Activated CD4-positive, alpha-beta T cell treated with anti-CD3 and anti-CD28 coated beads, Interleukin-2, Interleukin-4, amounts not matched to agents 100 ng/mL and 50 ng/mL, durations not matched to agents 16 hours and 8 hours (primary cell): ENCODE measurements around the gene MOBP.
"Not testable (repeated sequence)": the region's sequence is repeated elsewhere in the genome, so short reads cannot be mapped to it uniquely, and the experiment has no call there.

Experiments used
- DNase-seq: peaks from one replicate; pipeline ENCODE4 v3.0.0-alpha.2; 2020; ENCODE audit warnings: low spot score

The MOBP gene

DNA sequence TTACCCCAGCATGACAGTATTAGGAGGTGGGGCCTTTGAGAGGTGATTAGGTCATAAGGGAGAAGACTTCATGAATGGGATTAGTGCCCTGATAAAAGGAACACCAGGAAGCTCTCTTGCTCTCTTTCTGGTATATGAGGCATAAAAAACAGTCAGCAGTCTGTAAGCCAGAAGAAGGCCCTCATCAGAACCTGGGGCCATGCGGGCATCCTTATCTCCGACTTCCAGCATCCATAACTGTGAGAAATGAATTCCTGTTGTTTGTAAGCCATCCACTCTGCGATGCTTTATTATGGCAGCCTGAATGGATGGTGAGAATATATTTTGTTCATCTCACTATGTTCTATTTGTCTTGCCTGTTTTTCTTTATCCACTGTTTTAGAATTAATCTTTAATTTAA is 17.7 kb upstream of the MOBP start:
- DNase-seq, result no peak

DNA sequence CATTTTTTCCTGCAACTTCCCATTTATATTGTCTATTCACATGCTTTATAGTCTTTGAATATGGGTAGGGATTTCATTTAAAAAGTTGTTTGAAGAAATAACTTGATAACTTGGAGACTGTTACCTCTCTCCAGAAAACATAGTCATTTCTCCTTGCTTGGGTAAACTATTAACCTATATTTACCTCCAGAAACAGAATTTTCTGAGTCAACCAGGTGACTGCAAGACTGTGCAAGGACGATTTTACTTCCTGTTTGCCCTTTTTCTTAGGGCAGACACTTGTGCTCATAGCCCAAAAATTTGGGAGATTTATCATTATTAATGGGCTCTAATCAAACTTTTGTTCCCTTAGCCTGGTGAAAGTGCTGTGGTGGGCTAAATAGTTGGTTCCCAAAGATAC is 14.3 kb upstream of the MOBP start:
- no peak for DNase-seq

DNA sequence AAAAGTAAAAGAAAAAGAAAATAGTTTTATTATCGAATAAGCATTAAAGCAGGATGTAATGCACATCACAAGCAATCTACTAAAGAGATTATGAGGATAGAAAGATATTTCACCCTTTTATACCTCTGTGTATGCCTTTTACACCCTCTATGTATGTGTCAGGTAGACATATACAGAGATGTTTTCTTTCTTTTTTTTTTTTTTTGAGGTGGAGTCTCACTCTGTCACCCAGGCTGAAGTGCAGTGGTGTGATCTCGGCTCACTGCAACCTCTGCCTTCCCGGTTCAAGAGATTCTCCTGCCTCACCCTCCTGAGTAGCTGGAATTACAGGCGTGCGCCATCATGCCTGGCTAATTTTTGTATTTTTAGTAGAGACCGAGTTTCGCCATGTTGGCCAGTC is 13.6 kb upstream of the MOBP start:
- DNase-seq, result not testable (repeated sequence)

DNA sequence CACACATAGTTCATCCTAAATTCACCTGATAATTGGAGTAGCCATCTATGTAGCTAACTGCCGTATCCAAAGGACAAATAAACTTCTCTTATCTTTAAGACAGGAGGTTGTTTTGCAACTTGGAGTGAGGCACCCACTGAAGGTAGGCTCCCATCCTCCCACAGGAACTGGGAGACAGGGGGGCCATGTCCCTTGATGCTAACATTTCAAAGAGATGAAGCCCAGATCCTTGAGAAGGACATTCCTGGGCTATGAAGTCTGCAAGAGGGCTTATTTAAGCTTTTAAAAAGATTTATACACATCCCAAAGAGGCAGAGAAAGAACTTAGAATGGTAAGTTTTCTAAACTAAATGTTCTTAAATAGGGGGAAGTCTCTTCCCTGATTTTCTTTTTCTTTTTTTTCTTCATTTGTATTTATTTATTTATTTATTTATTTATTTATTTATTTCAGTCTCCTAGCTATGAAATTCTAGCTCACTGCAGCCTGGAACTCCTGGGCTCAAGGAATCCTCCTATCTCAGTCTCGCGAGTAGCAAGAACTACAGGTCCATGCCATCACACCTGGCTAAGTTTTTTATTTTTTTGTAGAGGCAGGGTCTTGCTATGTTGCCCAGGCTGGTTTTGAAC is 12.8 kb upstream of the MOBP start:
- DNase-seq, result no peak

DNA sequence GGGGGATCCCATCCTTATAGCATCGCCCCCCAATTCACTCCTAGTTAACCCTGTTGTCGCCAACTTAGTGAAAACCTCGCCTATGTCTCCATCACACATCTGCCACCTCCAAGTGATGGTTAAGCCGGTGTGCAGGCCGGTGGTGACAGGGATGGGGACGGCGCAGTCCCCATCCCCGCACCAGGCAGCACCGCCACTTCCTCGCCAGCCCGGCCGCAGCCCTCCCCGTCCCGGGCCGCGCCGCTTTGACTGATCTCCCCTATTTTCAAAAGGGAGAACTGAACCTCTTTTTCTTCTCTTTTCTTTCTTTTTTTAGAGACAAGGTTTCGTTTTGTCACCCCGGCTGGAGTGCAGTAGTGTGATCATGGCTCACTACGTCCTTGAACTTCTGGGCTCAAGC is 11.3 kb upstream of the MOBP start:
- no peak for DNase-seq

DNA sequence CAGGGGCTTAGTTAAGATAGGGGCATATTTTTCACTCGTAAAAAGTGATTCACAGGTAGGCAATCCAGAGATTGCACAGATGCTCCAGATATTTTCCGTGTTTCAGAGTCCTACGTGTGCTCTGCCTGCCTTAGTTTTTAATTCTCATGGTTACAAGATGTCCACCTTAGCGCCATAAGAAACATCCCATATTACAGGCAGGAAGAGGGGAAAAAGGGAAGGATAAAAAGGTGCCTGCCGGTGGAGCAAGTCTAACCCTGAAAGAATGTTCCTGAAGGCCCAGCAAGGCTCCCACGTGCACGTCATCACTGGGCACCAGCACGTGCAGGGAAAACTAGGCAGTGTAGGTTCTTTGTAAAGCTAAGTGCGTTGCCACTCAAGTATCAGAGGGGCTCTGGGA is 10.1 kb upstream of the MOBP start:
- DNase-seq, result no peak

DNA sequence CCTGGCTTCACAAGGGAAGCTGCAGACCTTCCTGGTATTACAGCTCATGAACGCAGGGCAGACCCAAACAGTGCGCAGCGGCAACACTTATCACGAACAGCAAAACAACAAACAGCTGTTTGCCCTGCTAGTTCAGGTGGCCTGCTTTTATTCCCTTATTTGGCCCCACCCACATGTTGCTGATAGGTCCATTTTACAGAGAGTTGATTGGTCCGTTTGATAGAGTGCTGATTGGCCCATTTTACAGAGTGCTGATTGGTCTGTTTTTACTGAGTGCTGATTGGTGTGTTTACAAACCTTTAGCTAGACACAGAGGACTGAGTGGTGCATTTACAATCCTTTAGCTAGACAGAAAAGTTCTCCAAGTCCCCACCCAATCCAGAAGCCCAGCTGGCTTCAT is 8.9 kb upstream of the MOBP start:
- not testable (repeated sequence) for DNase-seq

DNA sequence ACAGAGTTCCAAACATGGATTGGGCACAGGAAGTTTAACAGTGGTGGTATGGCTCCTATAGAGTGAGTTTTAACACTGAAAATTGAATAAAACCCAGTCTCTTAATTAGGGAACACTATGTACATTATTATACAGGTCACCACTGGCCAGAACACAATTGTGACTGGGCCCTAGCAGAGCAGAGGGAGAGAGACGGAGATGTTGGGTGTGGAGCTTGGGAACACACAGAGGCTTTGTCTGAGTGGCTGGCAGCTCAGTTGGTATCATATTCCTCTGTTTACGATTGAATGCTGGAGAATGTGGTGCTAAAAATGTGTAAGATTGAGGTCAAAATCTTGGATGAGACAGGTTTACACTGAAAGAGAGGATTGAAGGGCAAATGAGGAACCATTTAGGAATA is 6.8 kb upstream of the MOBP start:
- DNase-seq, result no peak

DNA sequence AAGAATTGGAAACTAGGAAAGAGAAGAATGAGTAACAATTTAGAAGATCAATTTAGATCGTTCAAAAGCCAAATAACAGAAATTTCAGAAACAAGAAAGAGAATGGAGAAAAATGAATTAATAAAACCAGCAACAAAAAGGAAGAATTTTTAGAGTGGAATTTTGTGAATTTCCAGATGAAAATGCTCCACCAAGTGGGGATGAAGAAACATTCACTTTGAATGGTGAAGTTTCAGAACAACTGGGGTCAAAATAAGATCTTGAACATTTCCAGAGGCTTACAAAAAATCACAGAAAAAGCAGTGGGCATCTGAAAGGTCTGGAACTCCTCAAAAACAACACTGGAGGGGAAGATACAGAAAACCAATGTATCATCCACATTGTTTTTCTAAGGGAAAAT is 4.2 kb upstream of the MOBP start:
- no peak for DNase-seq

DNA sequence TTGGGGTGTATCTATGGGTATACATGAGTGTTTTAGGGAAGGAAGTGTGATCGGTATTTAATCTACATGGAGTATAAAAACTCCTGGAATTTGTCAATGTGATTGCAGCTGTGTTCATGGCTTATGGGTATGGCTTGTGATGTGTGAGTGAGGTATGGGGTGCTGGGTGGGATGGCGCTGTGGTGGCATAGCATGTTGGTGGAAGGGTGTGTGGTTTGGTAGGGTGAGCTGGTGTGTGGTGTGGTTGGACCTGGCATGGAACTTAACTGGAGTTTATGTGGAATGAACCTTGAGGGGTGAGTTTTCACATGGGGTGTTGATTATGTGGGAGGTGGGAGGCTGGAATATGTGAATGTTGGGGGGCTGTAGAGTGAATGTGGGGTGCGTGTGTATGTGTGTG is 492 bp upstream of the MOBP start:
- no peak for DNase-seq

DNA sequence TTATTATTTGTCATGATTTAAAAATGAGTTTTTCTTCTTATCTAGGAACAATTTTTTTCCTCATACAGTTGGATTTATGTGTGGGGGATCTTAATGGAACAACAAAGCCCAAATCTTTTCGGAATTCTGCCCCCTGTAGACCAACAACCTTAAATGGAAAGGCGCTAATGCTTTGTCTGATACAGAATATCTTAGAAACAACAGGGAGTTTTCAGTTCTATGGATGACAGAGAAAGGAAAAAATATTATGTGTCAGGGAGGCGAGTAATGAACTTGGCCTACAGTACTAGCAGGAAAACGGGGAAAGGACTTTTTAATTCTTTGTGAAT is 592 bp downstream of the MOBP start:
- DNase-seq, result no peak

DNA sequence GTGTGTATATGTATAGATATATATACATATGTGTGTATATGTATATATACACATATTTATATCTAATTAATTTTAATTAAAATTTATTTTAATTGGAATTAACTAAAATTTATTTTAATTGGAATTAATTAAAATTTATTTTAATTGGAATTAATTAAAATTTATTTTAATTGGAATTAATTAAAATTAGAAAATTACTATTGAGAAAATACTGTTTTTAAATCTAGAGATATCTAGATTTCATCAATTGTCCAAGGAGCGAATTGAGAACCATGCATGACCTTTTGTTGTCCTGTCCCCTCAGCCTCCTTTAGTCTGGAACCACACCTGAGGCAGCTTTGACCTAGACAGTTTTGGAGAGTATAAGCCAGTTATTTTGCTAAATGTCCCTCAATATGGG is 1.8 kb downstream of the MOBP start:
- DNase-seq, result no peak

DNA sequence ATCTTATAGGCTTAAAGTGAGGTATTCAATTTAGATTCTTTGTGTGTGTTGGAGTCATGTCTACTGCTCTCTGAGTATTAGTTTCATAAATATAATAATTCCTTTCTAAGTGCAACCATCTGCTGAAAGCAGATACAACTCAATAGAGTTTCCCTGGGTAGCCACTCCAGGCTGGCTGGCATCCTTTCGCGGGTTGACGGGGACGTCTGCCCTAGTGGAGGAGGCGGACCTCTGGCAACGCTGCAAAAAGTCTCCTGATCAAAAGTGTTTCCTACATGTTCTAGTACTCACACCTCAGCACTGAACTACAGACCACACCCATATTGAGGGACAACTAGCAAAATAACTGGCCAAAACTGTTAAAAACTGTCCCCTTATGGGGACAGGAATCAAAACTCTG is 2.5 kb downstream of the MOBP start:
- DNase-seq, result no peak

DNA sequence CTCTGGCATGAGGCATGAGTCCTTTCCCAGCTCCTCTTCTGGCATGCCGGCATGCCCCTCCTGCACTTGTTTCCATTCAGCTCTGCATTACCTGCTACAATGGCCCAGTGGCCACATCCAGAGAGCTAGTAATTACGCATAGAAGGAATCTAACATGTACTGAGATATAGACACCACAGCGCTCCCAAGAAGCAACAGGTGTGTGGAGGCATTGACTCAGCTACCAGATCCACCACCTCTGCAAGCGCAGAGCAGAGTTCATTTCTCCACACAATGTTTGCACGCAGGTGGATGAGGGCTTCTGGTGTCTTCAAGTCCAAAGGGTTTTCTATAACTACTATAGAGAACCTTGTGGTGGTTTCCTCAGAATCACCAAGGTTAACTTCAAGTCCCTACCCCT is 4.2 kb downstream of the MOBP start:
- no peak for DNase-seq

DNA sequence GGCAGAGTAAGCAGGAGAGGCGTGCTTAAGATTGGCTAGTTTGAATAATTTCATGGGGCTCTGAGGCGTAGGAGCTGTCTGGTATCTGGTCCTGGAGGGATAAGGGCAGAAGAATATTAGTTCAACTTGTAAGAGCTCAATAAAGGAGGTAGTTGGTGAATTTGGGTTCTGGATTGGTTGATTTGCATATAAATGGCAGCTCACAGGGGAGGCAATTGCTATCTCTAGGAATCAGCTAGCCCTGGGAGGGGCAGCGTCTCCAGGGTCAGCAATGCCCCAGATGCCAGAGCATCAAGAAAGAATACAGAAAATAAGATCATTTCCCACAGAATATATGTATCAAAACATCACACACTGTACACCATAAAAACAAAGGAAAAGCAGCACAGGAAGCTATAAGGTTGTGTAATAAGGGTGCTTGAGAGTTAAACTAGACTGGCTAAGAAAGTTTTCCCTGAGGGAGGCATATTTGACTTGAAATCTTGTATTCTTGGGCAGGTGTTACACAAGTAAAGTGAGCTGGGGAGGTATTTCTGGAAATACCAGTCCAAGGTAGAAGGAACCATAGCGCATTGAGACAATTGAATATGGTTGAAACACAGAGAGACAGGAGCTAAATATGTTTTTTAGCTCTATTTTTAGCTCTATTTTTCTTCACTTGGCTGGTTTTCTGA is 6.1 kb downstream of the MOBP start:
- DNase-seq, result no peak

DNA sequence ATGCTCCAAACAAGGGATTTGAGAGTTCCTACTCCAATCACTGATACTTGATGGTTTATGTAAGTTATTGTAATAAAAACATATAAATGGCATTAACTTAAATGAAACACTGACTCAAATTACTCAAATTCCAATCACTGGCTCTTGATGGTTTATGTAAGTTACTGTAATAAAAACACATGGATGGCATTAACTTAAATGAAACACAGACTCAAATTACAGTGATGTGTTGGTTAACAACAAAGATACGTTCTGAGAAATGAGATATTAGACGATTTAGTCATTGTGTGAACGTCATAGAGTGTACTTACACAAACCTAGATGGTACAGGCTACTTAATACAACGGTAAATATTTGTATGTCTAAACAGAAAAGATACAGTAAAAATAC is 6.6 kb downstream of the MOBP start:
- DNase-seq, result no peak

DNA sequence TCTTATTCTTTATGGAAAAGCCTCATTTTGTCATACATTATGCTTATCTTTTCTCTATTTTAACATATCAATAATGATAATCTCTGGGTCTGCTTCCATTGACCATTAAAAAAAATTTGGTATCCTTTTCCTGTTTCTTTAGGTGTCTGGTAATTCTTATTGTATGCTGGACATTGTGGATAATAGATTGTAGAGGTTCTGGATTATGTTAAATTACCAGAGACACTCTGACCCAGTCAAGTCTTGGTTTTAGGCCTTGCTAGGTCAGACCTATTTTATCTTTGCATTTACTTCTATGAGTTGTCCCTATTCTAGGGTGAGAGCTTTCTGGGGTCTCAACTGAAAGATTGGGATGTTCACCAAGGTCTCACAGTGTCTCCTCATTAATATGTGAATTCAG is 9.3 kb downstream of the MOBP start:
- no peak for DNase-seq

DNA sequence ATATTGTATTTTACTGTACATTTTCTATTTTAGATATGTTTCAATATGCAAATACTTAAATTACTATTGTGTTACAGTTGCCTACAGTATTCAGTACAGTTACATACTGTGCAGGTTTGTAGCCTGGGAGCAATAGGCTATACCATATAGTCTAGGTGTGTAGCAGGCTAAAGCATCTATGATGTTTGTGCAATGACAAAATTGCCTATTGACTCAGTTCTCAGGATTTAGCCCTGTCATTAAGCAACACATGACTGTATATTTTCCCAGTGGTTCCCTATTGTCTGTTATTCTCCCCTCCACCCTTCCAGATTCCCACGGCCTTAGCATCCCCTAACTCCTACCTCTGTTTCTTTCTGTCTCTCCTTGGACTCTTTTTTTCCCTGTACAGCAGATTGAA is 10.7 kb downstream of the MOBP start:
- DNase-seq, result no peak

DNA sequence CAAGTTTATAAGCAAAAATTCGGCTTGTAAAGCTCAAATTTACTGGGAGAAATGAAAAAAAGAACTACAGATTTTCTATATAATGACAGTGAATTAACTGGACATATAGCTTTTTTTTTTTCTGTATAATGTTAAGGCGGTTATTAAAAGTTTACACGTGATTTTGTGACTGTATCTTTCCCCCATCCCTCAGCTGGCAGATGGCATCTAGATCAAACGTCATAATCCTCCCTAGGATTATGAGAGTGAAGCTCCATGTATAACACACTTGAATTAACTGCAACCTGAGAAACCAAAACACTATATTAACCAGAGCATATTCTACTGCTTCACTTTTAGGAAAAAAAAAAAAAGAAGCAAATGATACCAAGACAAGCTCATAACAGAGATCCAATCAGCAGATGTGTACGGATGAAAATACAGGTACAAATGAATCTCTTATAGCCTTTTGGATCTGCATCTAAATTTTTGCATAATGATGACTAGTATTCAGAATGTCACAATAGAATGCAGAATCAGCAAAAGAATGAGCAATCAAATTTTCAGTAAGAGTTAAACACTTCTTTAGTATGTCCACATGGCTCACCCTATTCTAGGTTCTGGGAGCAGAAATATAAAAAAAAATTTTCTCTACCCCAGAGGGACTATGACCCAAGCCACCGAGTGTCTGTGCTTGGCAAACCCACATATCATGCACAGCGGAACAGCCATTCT is 12.4 kb downstream of the MOBP start:
- no peak for DNase-seq

DNA sequence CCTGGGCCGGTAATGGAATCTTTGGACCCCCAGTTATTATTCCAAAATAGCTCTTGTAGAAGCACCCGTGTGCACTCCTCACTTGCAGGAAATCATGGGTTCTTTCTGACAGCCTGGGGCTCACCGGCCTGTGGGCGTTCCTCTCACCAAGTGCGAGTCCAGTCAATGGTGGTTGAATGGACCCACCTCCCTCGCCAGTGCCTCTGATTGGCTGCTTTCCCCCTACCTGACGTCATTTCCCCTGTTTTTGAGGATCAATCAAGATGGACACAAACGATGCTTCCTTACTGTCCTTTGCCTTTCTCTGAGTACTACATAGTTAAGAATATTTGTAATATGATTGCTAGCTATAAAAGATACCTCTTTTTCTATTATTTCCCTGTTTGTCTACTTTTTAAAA is 18.1 kb downstream of the MOBP start:
- no peak for DNase-seq

DNA sequence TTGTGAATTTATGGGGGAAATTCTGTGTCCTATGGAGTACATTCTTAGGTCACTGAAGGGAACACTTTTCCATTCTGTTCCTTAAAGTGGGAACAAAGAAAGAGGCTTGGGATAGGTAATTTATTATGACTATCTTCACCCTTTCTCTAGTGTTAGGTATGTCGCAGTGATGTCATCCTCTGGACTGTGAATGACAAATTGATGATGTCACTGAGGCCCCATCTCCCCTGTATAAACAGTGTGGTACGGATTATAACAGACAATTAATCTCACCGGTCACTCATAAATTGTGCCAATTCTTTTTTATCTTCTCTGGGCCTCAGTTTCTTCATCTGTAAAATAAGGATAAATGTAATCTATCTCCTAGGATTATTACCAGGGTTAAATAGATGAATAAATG is 23.5 kb downstream of the MOBP start:
- no peak for DNase-seq

DNA sequence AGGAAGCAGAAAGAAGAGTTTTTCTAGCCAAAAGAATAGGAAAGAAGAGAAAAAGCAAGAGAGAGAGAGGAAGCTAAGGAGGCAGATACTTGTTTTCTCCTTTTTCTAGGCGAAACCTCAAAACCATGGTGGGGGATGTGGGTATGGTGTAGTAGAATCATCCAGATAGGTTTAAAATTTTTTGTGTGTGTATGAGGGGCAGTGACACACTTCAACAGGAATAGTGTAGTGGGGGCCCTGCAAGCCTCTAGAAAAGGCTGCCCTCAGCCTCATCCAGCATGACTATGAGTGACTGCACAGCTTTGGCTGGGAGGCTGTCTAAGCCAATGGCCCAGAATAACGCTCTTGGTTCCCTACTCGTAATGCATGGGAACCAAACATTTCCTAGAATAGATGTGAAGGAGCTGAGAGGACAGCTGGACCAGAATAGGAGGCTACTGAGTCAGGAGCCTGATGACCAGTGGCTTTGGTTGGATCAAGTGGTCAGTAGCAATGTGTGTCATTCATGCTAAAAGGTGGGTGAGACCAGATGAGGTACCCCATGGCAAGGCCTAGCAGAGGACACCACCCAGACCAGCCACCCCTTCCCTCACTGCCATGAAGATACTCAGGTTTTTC is 24.4 kb downstream of the MOBP start:
- no peak for DNase-seq

DNA sequence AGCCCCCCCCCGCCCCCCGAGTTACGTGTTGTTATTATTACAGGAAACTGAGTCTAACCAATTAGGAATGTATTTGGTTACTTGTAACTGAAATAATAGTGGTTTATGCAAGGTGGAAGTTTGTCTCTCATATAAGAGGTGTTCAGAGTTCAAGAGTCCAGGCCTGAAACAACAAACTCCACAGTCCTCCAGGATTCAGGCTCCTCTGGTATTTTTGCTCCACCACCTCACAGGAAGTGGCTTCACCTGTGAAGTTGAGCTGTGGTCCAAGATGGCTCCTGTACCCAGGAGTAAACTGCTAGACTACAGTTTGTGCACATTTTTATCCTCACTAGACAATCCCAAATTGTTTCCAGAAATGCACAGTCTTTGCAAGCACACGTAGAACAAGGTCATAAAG is 27.3 kb downstream of the MOBP start:
- no peak for DNase-seq

DNA sequence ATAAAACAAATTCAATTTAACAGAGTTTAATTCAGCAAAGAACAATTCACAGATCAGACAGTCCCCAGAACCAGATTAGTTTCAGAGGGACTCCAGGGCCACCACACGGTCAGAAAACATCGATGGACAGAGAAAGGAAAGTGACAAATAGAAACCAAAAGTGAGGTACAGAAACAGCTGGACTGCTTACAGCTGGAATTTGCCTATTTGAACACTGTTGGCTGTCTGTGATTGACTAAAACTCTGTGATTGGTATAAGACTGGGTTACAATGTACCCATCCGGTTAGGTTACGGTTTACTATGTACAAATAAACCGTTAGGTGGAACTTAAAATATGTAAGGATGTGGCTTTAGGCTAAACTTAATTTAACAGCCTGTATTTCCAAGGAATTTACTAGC is 30.3 kb downstream of the MOBP start:
- DNase-seq, result no peak
